Measurements from ENCODE around the gene MYO16.

Gene MYO16

GRCh38 chr13:109220631-109221030 is 591.2 kb downstream of the MYO16 start:
- Mint-ChIP-seq H3K4me3 (no peak overlapping the region), H3K27me3 (peaks cover 12% of the 10 kb centered on the region), H3K36me3 (ENCODE audit: low read depth) (no peaks in the 10 kb centered on the region), H3K27ac (no peak overlapping the region), H3K4me1 (ENCODE audit: low read depth) (no peaks in the 10 kb centered on the region), H3K9me3 (peaks cover 11% of the 10 kb centered on the region)
- no peak for DNase-seq

- Mint-ChIP-seq H3K4me3 (no peak overlapping the region), H3K27me3 (peaks cover 17% of the 10 kb centered on the region), H3K27ac (no peak overlapping the region), H3K9me3 (peaks cover 11% of the 10 kb centered on the region), H3K36me3 (ENCODE audit: low read depth) (no peaks in the 10 kb centered on the region), H3K4me1 (ENCODE audit: low read depth) (no peaks in the 10 kb centered on the region)
- DNase-seq, result no peak
Observed at GRCh38 chr13:109224033-109224432, 594.6 kb downstream of the MYO16 start.

- no peak overlapping the region for H3K4me3 Mint-ChIP-seq
- peaks cover 24% of the 10 kb centered on the region for H3K9me3 Mint-ChIP-seq
- no peak for DNase-seq
- no peaks in the 10 kb centered on the region for H3K36me3 Mint-ChIP-seq (ENCODE audit: low read depth)
- no peak overlapping the region for H3K27ac Mint-ChIP-seq
- peaks cover 22% of the 10 kb centered on the region for H3K27me3 Mint-ChIP-seq
- no peaks in the 10 kb centered on the region for H3K4me1 Mint-ChIP-seq (ENCODE audit: low read depth)
Observed at GRCh38 chr13:109226631-109227030, 597.2 kb downstream of the MYO16 start.

- Mint-ChIP-seq H3K36me3 (ENCODE audit: low read depth) (no peaks in the 10 kb centered on the region), H3K27me3 (peaks cover 24% of the 10 kb centered on the region), H3K4me1 (ENCODE audit: low read depth) (no peaks in the 10 kb centered on the region), H3K9me3 (peaks cover 24% of the 10 kb centered on the region), H3K27ac (no peak overlapping the region), H3K4me3 (no peak overlapping the region)
- no peak for DNase-seq
Observed at GRCh38 chr13:109227344-109227940, 598.0 kb downstream of the MYO16 start.

- Mint-ChIP-seq H3K9me3 (peaks cover 23% of the 10 kb centered on the region), H3K27me3 (peaks cover 25% of the 10 kb centered on the region), H3K36me3 (ENCODE audit: low read depth) (no peaks in the 10 kb centered on the region), H3K4me3 (no peak overlapping the region), H3K27ac (no peak overlapping the region), H3K4me1 (ENCODE audit: low read depth) (no peaks in the 10 kb centered on the region)
- no peak for DNase-seq
Observed at GRCh38 chr13:109228211-109228610, 598.8 kb downstream of the MYO16 start.

- H3K4me3 Mint-ChIP-seq, result no peak overlapping the region
- H3K27ac Mint-ChIP-seq, result no peak overlapping the region
- DNase-seq, result no peak
- peaks cover 17% of the 10 kb centered on the region for H3K27me3 Mint-ChIP-seq
- H3K4me1 Mint-ChIP-seq (ENCODE audit: low read depth), result no peaks in the 10 kb centered on the region
- peaks cover 13% of the 10 kb centered on the region for H3K9me3 Mint-ChIP-seq
- no peaks in the 10 kb centered on the region for H3K36me3 Mint-ChIP-seq (ENCODE audit: low read depth)
Observed at GRCh38 chr13:109231888-109232287, 602.5 kb downstream of the MYO16 start.

- no peak overlapping the region for H3K4me3 Mint-ChIP-seq
Observed at GRCh38 chr13:109233293-109233692, 603.9 kb downstream of the MYO16 start.

GRCh38 chr13:109235901-109236300 is 606.5 kb downstream of the MYO16 start:
- Mint-ChIP-seq H3K9me3 (no peaks in the 10 kb centered on the region), H3K27me3 (peaks cover 29% of the 10 kb centered on the region), H3K4me1 (ENCODE audit: low read depth) (no peaks in the 10 kb centered on the region), H3K4me3 (no peak overlapping the region), H3K27ac (no peak overlapping the region), H3K36me3 (ENCODE audit: low read depth) (no peaks in the 10 kb centered on the region)
- DNase-seq, result no peak

More at GRCh38 chr13:109233293-109233692, 603.9 kb downstream of the MYO16 start:
- Mint-ChIP-seq H3K27ac (no peak overlapping the region), H3K27me3 (peaks cover 21% of the 10 kb centered on the region), H3K36me3 (ENCODE audit: low read depth) (no peaks in the 10 kb centered on the region), H3K9me3 (peaks cover 13% of the 10 kb centered on the region), H3K4me1 (ENCODE audit: low read depth) (no peaks in the 10 kb centered on the region)
- DNase-seq, result no peak

- Mint-ChIP-seq H3K27ac (no peak overlapping the region), H3K36me3 (ENCODE audit: low read depth) (no peaks in the 10 kb centered on the region), H3K4me3 (no peak overlapping the region), H3K27me3 (peaks cover 22% of the 10 kb centered on the region), H3K4me1 (ENCODE audit: low read depth) (no peaks in the 10 kb centered on the region), H3K9me3 (no peaks in the 10 kb centered on the region)
- DNase-seq, result no peak
Observed at GRCh38 chr13:109241160-109241559, 611.7 kb downstream of the MYO16 start.

GRCh38 chr13:109243311-109243951 is 614.0 kb downstream of the MYO16 start:
- DNase-seq, result no peak
- Mint-ChIP-seq H3K27ac (no peak overlapping the region), H3K36me3 (ENCODE audit: low read depth) (no peaks in the 10 kb centered on the region), H3K27me3 (peaks cover 15% of the 10 kb centered on the region), H3K9me3 (peaks cover under 1% of the 10 kb centered on the region), H3K4me1 (ENCODE audit: low read depth) (no peaks in the 10 kb centered on the region), H3K4me3 (no peak overlapping the region)

GRCh38 chr13:109244566-109244965 is 615.2 kb downstream of the MYO16 start:
- Mint-ChIP-seq H3K27ac (no peak overlapping the region), H3K4me1 (ENCODE audit: low read depth) (no peaks in the 10 kb centered on the region), H3K9me3 (peaks cover 8% of the 10 kb centered on the region), H3K4me3 (no peak overlapping the region), H3K36me3 (ENCODE audit: low read depth) (no peaks in the 10 kb centered on the region), H3K27me3 (peaks cover 11% of the 10 kb centered on the region)
- no peak for DNase-seq

- Mint-ChIP-seq H3K27me3 (peaks cover 4% of the 10 kb centered on the region), H3K36me3 (ENCODE audit: low read depth) (no peaks in the 10 kb centered on the region), H3K4me3 (no peak overlapping the region), H3K4me1 (ENCODE audit: low read depth) (no peaks in the 10 kb centered on the region), H3K9me3 (peaks cover 8% of the 10 kb centered on the region), H3K27ac (no peak overlapping the region)
- DNase-seq, result no peak
Observed at GRCh38 chr13:109246001-109246400, 616.6 kb downstream of the MYO16 start.

GRCh38 chr13:109249780-109250528 is 620.5 kb downstream of the MYO16 start:
- no peak for DNase-seq
- Mint-ChIP-seq H3K36me3 (ENCODE audit: low read depth) (no peaks in the 10 kb centered on the region), H3K4me1 (ENCODE audit: low read depth) (no peaks in the 10 kb centered on the region), H3K9me3 (peaks cover 8% of the 10 kb centered on the region), H3K27me3 (peaks cover 10% of the 10 kb centered on the region), H3K27ac (no peak overlapping the region), H3K4me3 (no peak overlapping the region)

- DNase-seq, result no peak
- Mint-ChIP-seq H3K9me3 (peaks cover 10% of the 10 kb centered on the region), H3K4me1 (ENCODE audit: low read depth) (no peaks in the 10 kb centered on the region), H3K27ac (no peak overlapping the region), H3K4me3 (no peak overlapping the region), H3K36me3 (ENCODE audit: low read depth) (no peaks in the 10 kb centered on the region), H3K27me3 (peaks cover 13% of the 10 kb centered on the region)
Observed at GRCh38 chr13:109251956-109252355, 622.5 kb downstream of the MYO16 start.

- H3K27me3 Mint-ChIP-seq, result peaks cover 13% of the 10 kb centered on the region
- H3K9me3 Mint-ChIP-seq, result peaks cover 10% of the 10 kb centered on the region
- H3K27ac Mint-ChIP-seq, result no peak overlapping the region
- no peak overlapping the region for H3K4me3 Mint-ChIP-seq
- no peaks in the 10 kb centered on the region for H3K36me3 Mint-ChIP-seq (ENCODE audit: low read depth)
- no peak for DNase-seq
- H3K4me1 Mint-ChIP-seq (ENCODE audit: low read depth), result no peaks in the 10 kb centered on the region
Observed at GRCh38 chr13:109253316-109253715, 623.9 kb downstream of the MYO16 start.
